HEK293 (cell line): ENCODE measurements around the gene H2BK1.

ENCODE experiments used
- CTCF ChIA-PET: fragments of 350-600 bp; formaldehyde crosslinking; extraction: SDS; loops from one replicate; lab custom pipeline; 2021; ENCODE audit warnings: antibody characterized with exemption; lab: Yijun Ruan, JAX
- POLR2A ChIA-PET: fragments of 300-600 bp; formaldehyde crosslinking; extraction: SDS; loops from one replicate; lab custom pipeline; 2020; ENCODE audit warnings: antibody characterized with exemption, inconsistent platforms; lab: Yijun Ruan, JAX
- H3K27ac ChIP-seq: fragments of 200-500 bp; sonication (Bioruptor generic); 2 replicates; pipeline ENCODE4 v1.5.1; 2014; ENCODE audit warnings: low read depth, low read length, control low read depth, inconsistent platforms; ENCODE audit errors: extremely low read depth
- H3K36me3 ChIP-seq, 2 experiments: fragments of 200-500 bp in 1 of 2; sonication (Bioruptor generic) in 1 of 2; 1 replicate in 1 of 2; 2 replicates in 1 of 2; pipeline ENCODE4 v1.5.1; 2014 to 2017; ENCODE audit warnings: inconsistent platforms in 2 of 2, low read length in 2 of 2; ENCODE audit not compliant: control insufficient read depth in 2 of 2, insufficient read depth in 1 of 2
- H3K4me1 ChIP-seq: fragments of 200-500 bp; sonication (Bioruptor generic); 2 replicates; pipeline ENCODE4 v1.5.1; 2014; ENCODE audit warnings: mild to moderate bottlenecking, low read length, inconsistent platforms; ENCODE audit not compliant: control insufficient read depth, insufficient read depth
- H3K4me3 ChIP-seq: 2 replicates; pipeline ENCODE4 v1.5.1; 2011; ENCODE audit warnings: low read depth, mild to moderate bottlenecking, control low read depth, low read length, moderate library complexity
- H3K9me3 ChIP-seq: fragments of 200-500 bp; sonication (Bioruptor generic); 2 replicates; pipeline ENCODE4 v1.5.1; 2014; ENCODE audit warnings: low read depth, low read length, inconsistent platforms; ENCODE audit not compliant: control insufficient read depth, insufficient read depth
- IKZF3 ChIP-seq: fragments of 450-650 bp; IDR thresholded peaks from 2 replicates; pipeline ENCODE4 v1.5.0; 2018; ENCODE audit warnings: missing biosample characterization, mild to moderate bottlenecking, missing genetic modification characterization, moderate library complexity
- KLF8 ChIP-seq: fragments of 450-650 bp; formaldehyde crosslinking; IDR thresholded peaks from 2 replicates; pipeline ENCODE4 v1.5.1; 2016; ENCODE audit warnings: missing biosample characterization, missing genetic modification characterization
- OVOL3 ChIP-seq: fragments of 450-650 bp; formaldehyde crosslinking; IDR thresholded peaks from 2 replicates; pipeline ENCODE4 v1.5.1; 2016; ENCODE audit warnings: missing biosample characterization, missing genetic modification characterization
- YY1 ChIP-seq: fragments of 450-650 bp; formaldehyde crosslinking; IDR thresholded peaks from 2 replicates; pipeline ENCODE4 v1.5.1; 2018; ENCODE audit warnings: missing biosample characterization, missing genetic modification characterization
- ZBTB1 ChIP-seq: fragments of 450-650 bp; formaldehyde crosslinking; IDR thresholded peaks from 2 replicates; pipeline ENCODE4 v1.5.1; 2016; ENCODE audit warnings: missing biosample characterization, missing genetic modification characterization
- ZNF175 ChIP-seq: fragments of 450-650 bp; formaldehyde crosslinking; IDR thresholded peaks from 2 replicates; pipeline ENCODE4 v1.5.1; 2016; ENCODE audit warnings: missing biosample characterization, missing genetic modification characterization
- ZNF571 ChIP-seq: fragments of 450-650 bp; formaldehyde crosslinking; IDR thresholded peaks from 2 replicates; pipeline ENCODE4 v1.5.0; 2017; ENCODE audit warnings: missing biosample characterization, missing genetic modification characterization
- ZNF654 ChIP-seq: fragments of 450-650 bp; formaldehyde crosslinking; IDR thresholded peaks from 2 replicates; pipeline ENCODE4 v1.5.1; 2016; ENCODE audit warnings: low read depth, missing biosample characterization, missing genetic modification characterization
- ZNF843 ChIP-seq: fragments of 450-650 bp; formaldehyde crosslinking; IDR thresholded peaks from 2 replicates; pipeline ENCODE4 v1.5.1; 2016; ENCODE audit warnings: missing biosample characterization, missing genetic modification characterization
- TF ChIP-seq, protein P1 (sequence below): fragments of 450-650 bp; formaldehyde crosslinking; IDR thresholded peaks from 2 replicates; pipeline ENCODE4 v1.5.1; 2016; ENCODE audit warnings: missing biosample characterization, missing genetic modification characterization
- TF ChIP-seq, protein P2 (sequence below): fragments of 450-650 bp; formaldehyde crosslinking; IDR thresholded peaks from 2 replicates; pipeline ENCODE4 v1.5.1; 2016; ENCODE audit warnings: missing biosample characterization, missing genetic modification characterization
- TF ChIP-seq, protein P3 (sequence below): fragments of 450-650 bp; formaldehyde crosslinking; IDR thresholded peaks from 2 replicates; pipeline ENCODE4 v1.5.1; 2016; ENCODE audit warnings: missing biosample characterization, missing genetic modification characterization
- TF ChIP-seq, protein P4 (sequence below): fragments of 450-650 bp; formaldehyde crosslinking; IDR thresholded peaks from 2 replicates; pipeline ENCODE4 v1.5.1; 2017; ENCODE audit warnings: missing biosample characterization, missing genetic modification characterization
- TF ChIP-seq, protein P5 (sequence below): fragments of 450-650 bp; formaldehyde crosslinking; IDR thresholded peaks from 2 replicates; pipeline ENCODE4 v1.5.1; 2016; ENCODE audit warnings: missing biosample characterization, missing genetic modification characterization
- TF ChIP-seq, protein P6 (sequence below): fragments of 450-650 bp; formaldehyde crosslinking; IDR thresholded peaks from 2 replicates; pipeline ENCODE4 v1.5.1; 2016; ENCODE audit warnings: missing biosample characterization, missing genetic modification characterization, borderline replicate concordance
- TF ChIP-seq, protein P7 (sequence below): fragments of 450-650 bp; formaldehyde crosslinking; IDR thresholded peaks from 2 replicates; pipeline ENCODE4; 2016; ENCODE audit warnings: missing biosample characterization, missing genetic modification characterization
- TF ChIP-seq, protein P8 (sequence below): sonication (generic); formaldehyde crosslinking; IDR thresholded peaks from 2 replicates; pipeline ENCODE4 v1.8.1; 2022; ENCODE audit warnings: mild to moderate bottlenecking, moderate library complexity, missing genetic modification reagents

The H2BK1 gene

DNA sequence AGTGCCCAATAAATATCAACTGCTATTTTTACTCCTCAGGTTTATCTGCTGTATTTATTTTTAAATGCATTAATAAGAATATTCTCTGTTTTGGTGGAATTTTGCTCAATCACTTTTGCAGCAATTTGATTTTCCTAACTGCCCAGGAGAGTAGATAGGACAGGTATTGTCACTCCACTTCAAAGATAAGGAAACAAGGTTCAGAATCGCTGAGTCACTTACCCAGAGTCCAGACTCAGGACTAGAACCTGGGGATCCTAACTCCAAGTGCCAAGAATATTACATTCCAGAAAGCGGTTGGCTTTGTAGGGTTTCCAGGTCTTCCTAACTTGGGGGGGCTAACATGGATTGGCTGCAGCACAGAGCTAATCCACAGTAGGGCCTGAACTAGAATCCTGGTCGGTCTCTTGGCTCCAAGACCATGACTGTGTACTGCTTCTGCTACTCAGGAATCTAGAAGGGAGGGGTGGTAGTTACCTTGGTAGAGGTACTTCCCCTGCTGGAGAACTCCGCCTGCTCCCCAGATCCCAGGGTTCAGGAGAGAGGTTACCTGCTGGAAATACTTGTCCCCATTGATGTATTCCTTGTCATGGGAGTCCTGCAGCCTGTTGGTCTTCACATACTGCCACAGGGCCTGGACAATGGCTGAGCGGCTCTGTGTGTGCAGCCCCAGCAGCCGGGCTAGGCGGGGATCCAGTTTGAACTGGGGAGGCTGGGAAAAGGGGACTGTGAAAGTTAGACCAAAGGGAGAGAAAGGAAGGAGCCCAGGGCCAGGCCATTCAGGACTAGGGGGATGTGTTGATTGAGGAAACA lies 30.9 kb upstream of the H2BK1 start:
- Histone ChIP-seq H3K27ac (no peak overlapping the region), H3K4me1 (no peaks in the 10 kb centered on the region), H3K4me3 (no peak overlapping the region), H3K36me3 (peaks cover 3 to 69% of the 10 kb centered on the region in 2 experiments; a peak in 1 of 3 replicates), H3K9me3 (no peaks in the 10 kb centered on the region)
- CTCF ChIA-PET = interaction anchor here (0.7 kb wide), 1 partner anchor 57 kb away, joined by 3 read pairs; no protein-coding TSS in a partner anchor
- POLR2A ChIA-PET = interaction anchor here (2.6 to 4.1 kb wide), 2 partner anchors 8 to 14 kb away, joined by 12 to 23 read pairs; partner anchors contain the start of genes ABCF2 and CHPF2
- no peak for TF ChIP-seq ZNF654 (tag by site-specific recombination)
- TF ChIP-seq, protein P1, sequence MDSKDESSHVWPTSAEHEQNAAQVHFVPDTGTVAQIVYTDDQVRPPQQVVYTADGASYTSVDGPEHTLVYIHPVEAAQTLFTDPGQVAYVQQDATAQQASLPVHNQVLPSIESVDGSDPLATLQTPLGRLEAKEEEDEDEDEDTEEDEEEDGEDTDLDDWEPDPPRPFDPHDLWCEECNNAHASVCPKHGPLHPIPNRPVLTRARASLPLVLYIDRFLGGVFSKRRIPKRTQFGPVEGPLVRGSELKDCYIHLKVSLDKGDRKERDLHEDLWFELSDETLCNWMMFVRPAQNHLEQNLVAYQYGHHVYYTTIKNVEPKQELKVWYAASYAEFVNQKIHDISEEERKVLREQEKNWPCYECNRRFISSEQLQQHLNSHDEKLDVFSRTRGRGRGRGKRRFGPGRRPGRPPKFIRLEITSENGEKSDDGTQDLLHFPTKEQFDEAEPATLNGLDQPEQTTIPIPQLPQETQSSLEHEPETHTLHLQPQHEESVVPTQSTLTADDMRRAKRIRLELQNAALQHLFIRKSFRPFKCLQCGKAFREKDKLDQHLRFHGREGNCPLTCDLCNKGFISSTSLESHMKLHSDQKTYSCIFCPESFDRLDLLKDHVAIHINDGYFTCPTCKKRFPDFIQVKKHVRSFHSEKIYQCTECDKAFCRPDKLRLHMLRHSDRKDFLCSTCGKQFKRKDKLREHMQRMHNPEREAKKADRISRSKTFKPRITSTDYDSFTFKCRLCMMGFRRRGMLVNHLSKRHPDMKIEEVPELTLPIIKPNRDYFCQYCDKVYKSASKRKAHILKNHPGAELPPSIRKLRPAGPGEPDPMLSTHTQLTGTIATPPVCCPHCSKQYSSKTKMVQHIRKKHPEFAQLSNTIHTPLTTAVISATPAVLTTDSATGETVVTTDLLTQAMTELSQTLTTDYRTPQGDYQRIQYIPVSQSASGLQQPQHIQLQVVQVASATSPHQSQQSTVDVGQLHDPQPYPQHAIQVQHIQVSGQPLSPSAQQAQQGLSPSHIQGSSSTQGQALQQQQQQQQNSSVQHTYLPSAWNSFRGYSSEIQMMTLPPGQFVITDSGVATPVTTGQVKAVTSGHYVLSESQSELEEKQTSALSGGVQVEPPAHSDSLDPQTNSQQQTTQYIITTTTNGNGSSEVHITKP (tag by site-specific recombination) = peak; percentile 30; the same call in 1 of the 2 replicates

DNA sequence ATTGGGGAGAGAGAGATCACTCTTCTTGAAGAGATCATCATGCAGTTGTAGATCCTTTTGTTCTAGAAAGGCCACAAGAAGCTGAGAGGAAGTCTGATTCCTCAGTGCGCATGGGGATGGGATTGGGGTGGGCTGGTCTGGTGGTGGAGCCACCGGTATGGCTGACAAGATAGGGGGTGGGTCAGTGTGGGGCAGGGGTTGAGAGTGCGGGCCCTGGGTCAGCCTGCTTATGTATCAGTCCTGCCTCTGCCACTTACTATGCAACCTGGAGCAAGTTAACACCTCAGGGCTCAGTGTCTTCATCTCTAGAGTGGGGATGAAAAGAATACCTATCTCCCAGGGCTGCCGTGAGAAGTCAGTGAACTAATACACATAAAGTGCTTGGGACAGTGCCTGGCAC lies 30.2 kb upstream of the H2BK1 start:
- Histone ChIP-seq H3K9me3 (no peaks in the 10 kb centered on the region), H3K27ac (no peak overlapping the region), H3K4me3 (no peak overlapping the region), H3K36me3 (peaks cover 3 to 76% of the 10 kb centered on the region in 2 experiments; a peak in 1 of 3 replicates), H3K4me1 (no peaks in the 10 kb centered on the region)
- ChIA-PET POLR2A (interaction anchor here (1.3 to 1.7 kb wide), 2 partner anchors 12 to 13 kb away, joined by 6 to 7 read pairs; partner anchors contain the start of gene ABCF2), CTCF (no interaction called here)
- TF ChIP-seq, protein P2, sequence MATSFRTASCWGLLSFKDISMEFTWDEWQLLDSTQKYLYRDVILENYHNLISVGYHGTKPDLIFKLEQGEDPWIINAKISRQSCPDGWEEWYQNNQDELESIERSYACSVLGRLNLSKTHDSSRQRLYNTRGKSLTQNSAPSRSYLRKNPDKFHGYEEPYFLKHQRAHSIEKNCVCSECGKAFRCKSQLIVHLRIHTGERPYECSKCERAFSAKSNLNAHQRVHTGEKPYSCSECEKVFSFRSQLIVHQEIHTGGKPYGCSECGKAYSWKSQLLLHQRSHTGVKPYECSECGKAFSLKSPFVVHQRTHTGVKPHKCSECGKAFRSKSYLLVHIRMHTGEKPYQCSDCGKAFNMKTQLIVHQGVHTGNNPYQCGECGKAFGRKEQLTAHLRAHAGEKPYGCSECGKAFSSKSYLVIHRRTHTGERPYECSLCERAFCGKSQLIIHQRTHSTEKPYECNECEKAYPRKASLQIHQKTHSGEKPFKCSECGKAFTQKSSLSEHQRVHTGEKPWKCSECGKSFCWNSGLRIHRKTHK (tag by site-specific recombination) = no peak
- TF ChIP-seq YY1 (tag by site-specific recombination) (no peak), OVOL3 (tag by site-specific recombination) (no peak), ZNF843 (no peak), IKZF3 (tag by site-specific recombination) (no peak), ZBTB1 (tag by site-specific recombination) (no peak), ZNF571 (tag by site-specific recombination) (no peak), ZNF175 (tag by site-specific recombination) (no peak), KLF8 (tag by site-specific recombination) (no peak)
- TF ChIP-seq, protein P3, sequence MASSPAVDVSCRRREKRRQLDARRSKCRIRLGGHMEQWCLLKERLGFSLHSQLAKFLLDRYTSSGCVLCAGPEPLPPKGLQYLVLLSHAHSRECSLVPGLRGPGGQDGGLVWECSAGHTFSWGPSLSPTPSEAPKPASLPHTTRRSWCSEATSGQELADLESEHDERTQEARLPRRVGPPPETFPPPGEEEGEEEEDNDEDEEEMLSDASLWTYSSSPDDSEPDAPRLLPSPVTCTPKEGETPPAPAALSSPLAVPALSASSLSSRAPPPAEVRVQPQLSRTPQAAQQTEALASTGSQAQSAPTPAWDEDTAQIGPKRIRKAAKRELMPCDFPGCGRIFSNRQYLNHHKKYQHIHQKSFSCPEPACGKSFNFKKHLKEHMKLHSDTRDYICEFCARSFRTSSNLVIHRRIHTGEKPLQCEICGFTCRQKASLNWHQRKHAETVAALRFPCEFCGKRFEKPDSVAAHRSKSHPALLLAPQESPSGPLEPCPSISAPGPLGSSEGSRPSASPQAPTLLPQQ = no peak
- TF ChIP-seq, protein P4, sequence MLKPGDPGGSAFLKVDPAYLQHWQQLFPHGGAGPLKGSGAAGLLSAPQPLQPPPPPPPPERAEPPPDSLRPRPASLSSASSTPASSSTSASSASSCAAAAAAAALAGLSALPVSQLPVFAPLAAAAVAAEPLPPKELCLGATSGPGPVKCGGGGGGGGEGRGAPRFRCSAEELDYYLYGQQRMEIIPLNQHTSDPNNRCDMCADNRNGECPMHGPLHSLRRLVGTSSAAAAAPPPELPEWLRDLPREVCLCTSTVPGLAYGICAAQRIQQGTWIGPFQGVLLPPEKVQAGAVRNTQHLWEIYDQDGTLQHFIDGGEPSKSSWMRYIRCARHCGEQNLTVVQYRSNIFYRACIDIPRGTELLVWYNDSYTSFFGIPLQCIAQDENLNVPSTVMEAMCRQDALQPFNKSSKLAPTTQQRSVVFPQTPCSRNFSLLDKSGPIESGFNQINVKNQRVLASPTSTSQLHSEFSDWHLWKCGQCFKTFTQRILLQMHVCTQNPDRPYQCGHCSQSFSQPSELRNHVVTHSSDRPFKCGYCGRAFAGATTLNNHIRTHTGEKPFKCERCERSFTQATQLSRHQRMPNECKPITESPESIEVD (tag by site-specific recombination) = no peak
- TF ChIP-seq, protein P5, sequence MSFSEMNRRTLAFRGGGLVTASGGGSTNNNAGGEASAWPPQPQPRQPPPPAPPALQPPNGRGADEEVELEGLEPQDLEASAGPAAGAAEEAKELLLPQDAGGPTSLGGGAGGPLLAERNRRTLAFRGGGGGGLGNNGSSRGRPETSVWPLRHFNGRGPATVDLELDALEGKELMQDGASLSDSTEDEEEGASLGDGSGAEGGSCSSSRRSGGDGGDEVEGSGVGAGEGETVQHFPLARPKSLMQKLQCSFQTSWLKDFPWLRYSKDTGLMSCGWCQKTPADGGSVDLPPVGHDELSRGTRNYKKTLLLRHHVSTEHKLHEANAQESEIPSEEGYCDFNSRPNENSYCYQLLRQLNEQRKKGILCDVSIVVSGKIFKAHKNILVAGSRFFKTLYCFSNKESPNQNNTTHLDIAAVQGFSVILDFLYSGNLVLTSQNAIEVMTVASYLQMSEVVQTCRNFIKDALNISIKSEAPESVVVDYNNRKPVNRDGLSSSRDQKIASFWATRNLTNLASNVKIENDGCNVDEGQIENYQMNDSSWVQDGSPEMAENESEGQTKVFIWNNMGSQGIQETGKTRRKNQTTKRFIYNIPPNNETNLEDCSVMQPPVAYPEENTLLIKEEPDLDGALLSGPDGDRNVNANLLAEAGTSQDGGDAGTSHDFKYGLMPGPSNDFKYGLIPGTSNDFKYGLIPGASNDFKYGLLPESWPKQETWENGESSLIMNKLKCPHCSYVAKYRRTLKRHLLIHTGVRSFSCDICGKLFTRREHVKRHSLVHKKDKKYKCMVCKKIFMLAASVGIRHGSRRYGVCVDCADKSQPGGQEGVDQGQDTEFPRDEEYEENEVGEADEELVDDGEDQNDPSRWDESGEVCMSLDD = no peak
- TF ChIP-seq, protein P6, sequence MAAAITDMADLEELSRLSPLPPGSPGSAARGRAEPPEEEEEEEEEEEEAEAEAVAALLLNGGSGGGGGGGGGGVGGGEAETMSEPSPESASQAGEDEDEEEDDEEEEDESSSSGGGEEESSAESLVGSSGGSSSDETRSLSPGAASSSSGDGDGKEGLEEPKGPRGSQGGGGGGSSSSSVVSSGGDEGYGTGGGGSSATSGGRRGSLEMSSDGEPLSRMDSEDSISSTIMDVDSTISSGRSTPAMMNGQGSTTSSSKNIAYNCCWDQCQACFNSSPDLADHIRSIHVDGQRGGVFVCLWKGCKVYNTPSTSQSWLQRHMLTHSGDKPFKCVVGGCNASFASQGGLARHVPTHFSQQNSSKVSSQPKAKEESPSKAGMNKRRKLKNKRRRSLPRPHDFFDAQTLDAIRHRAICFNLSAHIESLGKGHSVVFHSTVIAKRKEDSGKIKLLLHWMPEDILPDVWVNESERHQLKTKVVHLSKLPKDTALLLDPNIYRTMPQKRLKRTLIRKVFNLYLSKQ (tag by site-specific recombination) = no peak
- TF ChIP-seq, protein P7, sequence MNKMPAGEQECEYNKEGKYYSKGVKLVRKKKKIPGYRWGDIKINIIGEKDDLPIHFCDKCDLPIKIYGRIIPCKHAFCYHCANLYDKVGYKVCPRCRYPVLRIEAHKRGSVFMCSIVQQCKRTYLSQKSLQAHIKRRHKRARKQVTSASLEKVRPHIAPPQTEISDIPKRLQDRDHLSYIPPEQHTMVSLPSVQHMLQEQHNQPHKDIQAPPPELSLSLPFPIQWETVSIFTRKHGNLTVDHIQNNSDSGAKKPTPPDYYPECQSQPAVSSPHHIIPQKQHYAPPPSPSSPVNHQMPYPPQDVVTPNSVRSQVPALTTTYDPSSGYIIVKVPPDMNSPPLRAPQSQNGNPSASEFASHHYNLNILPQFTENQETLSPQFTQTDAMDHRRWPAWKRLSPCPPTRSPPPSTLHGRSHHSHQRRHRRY (tag by site-specific recombination) = no peak
- TF ChIP-seq, protein P8, sequence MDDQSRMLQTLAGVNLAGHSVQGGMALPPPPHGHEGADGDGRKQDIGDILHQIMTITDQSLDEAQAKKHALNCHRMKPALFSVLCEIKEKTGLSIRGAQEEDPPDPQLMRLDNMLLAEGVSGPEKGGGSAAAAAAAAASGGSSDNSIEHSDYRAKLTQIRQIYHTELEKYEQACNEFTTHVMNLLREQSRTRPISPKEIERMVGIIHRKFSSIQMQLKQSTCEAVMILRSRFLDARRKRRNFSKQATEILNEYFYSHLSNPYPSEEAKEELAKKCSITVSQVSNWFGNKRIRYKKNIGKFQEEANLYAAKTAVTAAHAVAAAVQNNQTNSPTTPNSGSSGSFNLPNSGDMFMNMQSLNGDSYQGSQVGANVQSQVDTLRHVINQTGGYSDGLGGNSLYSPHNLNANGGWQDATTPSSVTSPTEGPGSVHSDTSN (CRISPR knock-in tag) = no peak
